NCI-H1092 (cell line): Measurements from ENCODE around the gene IFNW1.
"Not testable (repeated sequence)": the region's sequence is repeated elsewhere in the genome, so short reads cannot be mapped to it uniquely, and the experiment has no call there.

Source experiments
- DNase-seq: peaks from one replicate; lab custom pipeline; 2025; lab: John Stamatoyannopoulos, UW

Gene IFNW1

GRCh38 chr9:21141427-21141882 lies at the start of gene IFNW1:
IFNW1 (minus strand) TSS chr9:21141832; CDS start chr9:21141570, 262 bp downstream.
- DNase-seq: no peak

- not testable (repeated sequence) for DNase-seq
Measured at GRCh38 chr9:21187487-21187886, 45.9 kb upstream of the IFNW1 start, which contains the start of gene IFNA4. IFNA4 (minus strand) TSS chr9:21187587; CDS start chr9:21187531, 56 bp downstream.

GRCh38 chr9:21182810-21183736 lies 41.4 kb upstream of the IFNW1 start:
- DNase-seq: not testable (repeated sequence)

GRCh38 chr9:21174671-21175070 lies 33.0 kb upstream of the IFNW1 start:
- DNase-seq: no peak

GRCh38 chr9:21172156-21172555 lies 30.5 kb upstream of the IFNW1 start:
- no peak for DNase-seq

GRCh38 chr9:21171351-21171750 lies 29.7 kb upstream of the IFNW1 start:
- DNase-seq: no peak

- not testable (repeated sequence) for DNase-seq
Measured at GRCh38 chr9:21166560-21166959, 24.9 kb upstream of the IFNW1 start, which contains the start of gene IFNA21. IFNA21 (minus strand) TSS chr9:21166660; CDS start chr9:21166612, 48 bp downstream.

- no peak for DNase-seq
Measured at GRCh38 chr9:21165516-21165915, 23.9 kb upstream of the IFNW1 start.

- DNase-seq: no peak
Measured at GRCh38 chr9:21160178-21160577, 18.5 kb upstream of the IFNW1 start.

GRCh38 chr9:21155501-21155900 lies 13.9 kb upstream of the IFNW1 start:
- no peak for DNase-seq

GRCh38 chr9:21154018-21154608 lies 12.5 kb upstream of the IFNW1 start:
- DNase-seq: peak; percentile 4

GRCh38 chr9:21153336-21154017 lies 11.8 kb upstream of the IFNW1 start:
- DNase-seq: no peak

GRCh38 chr9:21144603-21145002 lies 3.0 kb upstream of the IFNW1 start:
- DNase-seq: no peak

- DNase-seq: no peak
Measured at GRCh38 chr9:21137020-21137419, 4.6 kb downstream of the IFNW1 start.

- DNase-seq: no peak
Measured at GRCh38 chr9:21135736-21136135, 5.9 kb downstream of the IFNW1 start.

- DNase-seq: not testable (repeated sequence)
Measured at GRCh38 chr9:21128186-21128585, 13.4 kb downstream of the IFNW1 start.

- no peak for DNase-seq
Measured at GRCh38 chr9:21121595-21122251, 19.9 kb downstream of the IFNW1 start.

- no peak for DNase-seq
Measured at GRCh38 chr9:21121079-21121478, 20.6 kb downstream of the IFNW1 start.

- no peak for DNase-seq
Measured at GRCh38 chr9:21119093-21119770, 22.4 kb downstream of the IFNW1 start.

GRCh38 chr9:21114311-21114710 lies 27.3 kb downstream of the IFNW1 start:
- no peak for DNase-seq
